HL-60 (cell line): ENCODE data around the gene KDM3B.
"Not testable (repeated sequence)": the region's sequence is repeated elsewhere in the genome, so short reads cannot be mapped to it uniquely, and the experiment has no call there.

Source experiments
- DNase-seq, 2 experiments: peaks; one replicate each; pipeline ENCODE4 v3.0.0-alpha.2; 2010 to 2020; ENCODE audit warnings: low read depth in 1 of 2, low spot score in 1 of 2
- H3K27ac ChIP-seq: fragments of 250-450 bp; sonication (Bioruptor Pico); replicated peaks from 2 replicates; pipeline ENCODE4 v1.5.1; 2020; ENCODE audit warnings: mild to moderate bottlenecking, moderate library complexity
- H3K27me3 ChIP-seq: fragments of 250-450 bp; sonication (Bioruptor Pico); 2 replicates; pipeline ENCODE4 v1.5.1; 2021; ENCODE audit warnings: mild to moderate bottlenecking, moderate library complexity; ENCODE audit not compliant: insufficient read depth, poor library complexity, severe bottlenecking
- H3K4me3 ChIP-seq: replicated peaks from 2 replicates; pipeline ENCODE4 v1.5.1; 2011; ENCODE audit warnings: mild to moderate bottlenecking, control low read depth, low read length; ENCODE audit not compliant: insufficient read depth
- GABPA ChIP-seq: IDR thresholded peaks from 2 replicates; pipeline ENCODE4 v1.6.1; 2012; ENCODE audit warnings: low read depth
- POLR2AphosphoS5 ChIP-seq: IDR thresholded peaks from 2 replicates; pipeline ENCODE4 v1.6.1; 2012; ENCODE audit warnings: low read depth
- SPI1 ChIP-seq: IDR thresholded peaks from 2 replicates; pipeline ENCODE4 v1.6.1; 2012; ENCODE audit warnings: low read depth, mild to moderate bottlenecking, borderline replicate concordance
- TF ChIP-seq, protein P1 (sequence below): IDR thresholded peaks from one replicate; pipeline ENCODE4 v1.5.1; 2011; ENCODE audit warnings: low read length, control low read depth, inconsistent platforms; ENCODE audit not compliant: insufficient read depth
- TF ChIP-seq, protein P2 (sequence below): IDR thresholded peaks from 2 replicates; pipeline ENCODE4 v1.6.1; 2012; ENCODE audit warnings: low read depth; ENCODE audit not compliant: insufficient replicate concordance

Gene KDM3B

DNA sequence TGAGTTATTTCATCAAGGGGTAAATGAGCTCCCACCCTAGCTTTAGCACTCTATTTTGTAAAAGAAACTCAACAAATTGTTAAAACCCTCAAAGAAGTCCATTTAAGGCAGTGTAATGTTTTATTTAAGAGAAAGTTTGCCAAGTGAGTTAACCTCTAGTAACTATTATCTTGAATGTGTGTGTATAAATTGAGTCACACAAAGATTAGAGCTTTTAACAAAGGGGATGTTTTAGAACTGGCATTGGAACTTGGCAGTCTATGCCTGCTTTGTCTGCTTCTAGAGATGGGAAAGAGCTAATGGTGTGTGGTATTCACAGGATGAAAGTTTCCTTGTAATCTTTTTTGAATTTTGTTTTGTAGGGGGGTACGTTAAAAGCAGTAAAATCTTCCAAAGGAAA lies 33.2 kb downstream of the KDM3B start:
- TF ChIP-seq SPI1, result no peak
- no peak for TF ChIP-seq GABPA
- TF ChIP-seq, protein P1, sequence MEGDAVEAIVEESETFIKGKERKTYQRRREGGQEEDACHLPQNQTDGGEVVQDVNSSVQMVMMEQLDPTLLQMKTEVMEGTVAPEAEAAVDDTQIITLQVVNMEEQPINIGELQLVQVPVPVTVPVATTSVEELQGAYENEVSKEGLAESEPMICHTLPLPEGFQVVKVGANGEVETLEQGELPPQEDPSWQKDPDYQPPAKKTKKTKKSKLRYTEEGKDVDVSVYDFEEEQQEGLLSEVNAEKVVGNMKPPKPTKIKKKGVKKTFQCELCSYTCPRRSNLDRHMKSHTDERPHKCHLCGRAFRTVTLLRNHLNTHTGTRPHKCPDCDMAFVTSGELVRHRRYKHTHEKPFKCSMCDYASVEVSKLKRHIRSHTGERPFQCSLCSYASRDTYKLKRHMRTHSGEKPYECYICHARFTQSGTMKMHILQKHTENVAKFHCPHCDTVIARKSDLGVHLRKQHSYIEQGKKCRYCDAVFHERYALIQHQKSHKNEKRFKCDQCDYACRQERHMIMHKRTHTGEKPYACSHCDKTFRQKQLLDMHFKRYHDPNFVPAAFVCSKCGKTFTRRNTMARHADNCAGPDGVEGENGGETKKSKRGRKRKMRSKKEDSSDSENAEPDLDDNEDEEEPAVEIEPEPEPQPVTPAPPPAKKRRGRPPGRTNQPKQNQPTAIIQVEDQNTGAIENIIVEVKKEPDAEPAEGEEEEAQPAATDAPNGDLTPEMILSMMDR, result no peak
- TF ChIP-seq, protein P2, sequence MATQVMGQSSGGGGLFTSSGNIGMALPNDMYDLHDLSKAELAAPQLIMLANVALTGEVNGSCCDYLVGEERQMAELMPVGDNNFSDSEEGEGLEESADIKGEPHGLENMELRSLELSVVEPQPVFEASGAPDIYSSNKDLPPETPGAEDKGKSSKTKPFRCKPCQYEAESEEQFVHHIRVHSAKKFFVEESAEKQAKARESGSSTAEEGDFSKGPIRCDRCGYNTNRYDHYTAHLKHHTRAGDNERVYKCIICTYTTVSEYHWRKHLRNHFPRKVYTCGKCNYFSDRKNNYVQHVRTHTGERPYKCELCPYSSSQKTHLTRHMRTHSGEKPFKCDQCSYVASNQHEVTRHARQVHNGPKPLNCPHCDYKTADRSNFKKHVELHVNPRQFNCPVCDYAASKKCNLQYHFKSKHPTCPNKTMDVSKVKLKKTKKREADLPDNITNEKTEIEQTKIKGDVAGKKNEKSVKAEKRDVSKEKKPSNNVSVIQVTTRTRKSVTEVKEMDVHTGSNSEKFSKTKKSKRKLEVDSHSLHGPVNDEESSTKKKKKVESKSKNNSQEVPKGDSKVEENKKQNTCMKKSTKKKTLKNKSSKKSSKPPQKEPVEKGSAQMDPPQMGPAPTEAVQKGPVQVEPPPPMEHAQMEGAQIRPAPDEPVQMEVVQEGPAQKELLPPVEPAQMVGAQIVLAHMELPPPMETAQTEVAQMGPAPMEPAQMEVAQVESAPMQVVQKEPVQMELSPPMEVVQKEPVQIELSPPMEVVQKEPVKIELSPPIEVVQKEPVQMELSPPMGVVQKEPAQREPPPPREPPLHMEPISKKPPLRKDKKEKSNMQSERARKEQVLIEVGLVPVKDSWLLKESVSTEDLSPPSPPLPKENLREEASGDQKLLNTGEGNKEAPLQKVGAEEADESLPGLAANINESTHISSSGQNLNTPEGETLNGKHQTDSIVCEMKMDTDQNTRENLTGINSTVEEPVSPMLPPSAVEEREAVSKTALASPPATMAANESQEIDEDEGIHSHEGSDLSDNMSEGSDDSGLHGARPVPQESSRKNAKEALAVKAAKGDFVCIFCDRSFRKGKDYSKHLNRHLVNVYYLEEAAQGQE, result no peak
- TF ChIP-seq POLR2AphosphoS5, result no peak
- no peak for DNase-seq
- H3K4me3 ChIP-seq, result no peak overlapping the region
- no peaks in the 10 kb centered on the region for H3K27me3 ChIP-seq
- no peak overlapping the region for H3K27ac ChIP-seq

DNA sequence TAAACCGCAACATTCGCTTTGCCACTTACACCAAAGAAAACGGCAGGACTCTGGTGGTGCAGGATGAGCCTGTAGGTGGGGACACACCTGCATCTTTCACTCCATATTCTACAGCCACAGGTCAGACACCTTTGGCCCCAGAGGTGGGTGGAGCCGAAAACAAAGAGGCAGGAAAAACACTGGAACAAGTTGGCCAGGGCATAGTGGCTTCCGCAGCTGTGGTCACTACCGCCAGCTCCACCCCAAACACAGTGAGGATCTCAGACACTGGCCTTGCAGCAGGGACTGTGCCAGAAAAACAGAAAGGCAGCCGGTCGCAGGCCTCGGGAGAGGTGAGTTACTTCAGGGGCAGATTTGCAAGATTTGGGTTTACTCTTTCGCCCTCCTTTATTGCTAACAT lies 33.8 kb downstream of the KDM3B start:
- no peak for TF ChIP-seq GABPA
- TF ChIP-seq POLR2AphosphoS5, result no peak
- TF ChIP-seq SPI1, result no peak
- TF ChIP-seq, protein P1, result no peak
- TF ChIP-seq, protein P2, result no peak
- Histone ChIP-seq H3K4me3 (no peak overlapping the region), H3K27ac (no peak overlapping the region), H3K27me3 (no peaks in the 10 kb centered on the region)
- DNase-seq, result no peak

DNA sequence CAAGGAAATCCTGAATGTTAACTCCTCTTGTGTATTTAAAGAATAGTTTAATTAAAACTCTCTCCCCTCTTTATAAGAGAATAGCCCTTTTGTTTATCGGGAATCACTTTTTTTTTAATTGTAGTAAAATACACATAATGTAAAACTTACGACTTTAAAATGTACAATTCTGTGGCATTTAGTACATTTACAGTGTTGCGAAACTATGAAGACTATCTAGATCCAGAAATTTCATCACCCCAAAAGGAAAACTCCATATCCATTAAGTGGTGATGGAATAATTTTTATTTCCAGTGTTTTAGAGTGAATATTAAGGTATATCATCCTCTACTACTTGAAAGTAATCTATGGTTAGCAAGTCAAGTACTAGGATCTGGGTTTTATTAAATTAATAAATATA lies 36.8 kb downstream of the KDM3B start:
- TF ChIP-seq, protein P1, result no peak
- no peak for TF ChIP-seq GABPA
- TF ChIP-seq, protein P2, result no peak
- no peak for TF ChIP-seq SPI1
- no peak for TF ChIP-seq POLR2AphosphoS5
- DNase-seq, result no peak
- no peak overlapping the region for H3K27ac ChIP-seq
- no peaks in the 10 kb centered on the region for H3K27me3 ChIP-seq
- H3K4me3 ChIP-seq, result no peak overlapping the region

DNA sequence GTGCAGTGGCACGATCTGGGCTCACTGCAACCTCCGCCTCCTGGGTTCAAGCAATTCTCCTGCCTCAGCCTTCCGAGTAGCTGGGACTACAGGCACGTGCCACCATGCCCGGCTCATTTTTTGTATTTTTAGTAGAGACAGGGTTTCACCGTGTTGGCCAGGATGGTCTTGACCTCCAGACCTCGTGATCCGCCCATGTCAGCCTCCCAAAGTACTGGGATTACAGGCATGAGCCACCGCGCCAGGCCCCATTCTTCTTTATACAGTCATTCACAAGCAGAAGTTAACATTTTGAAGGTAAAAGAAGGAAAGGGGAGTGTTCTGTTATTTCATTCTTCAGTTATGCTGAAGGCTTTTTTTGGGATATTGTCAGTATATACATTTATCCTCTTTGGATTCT lies 37.4 kb downstream of the KDM3B start:
- H3K27ac ChIP-seq, H3K4me3 ChIP-seq, DNase-seq, H3K27me3 ChIP-seq: not testable (repeated sequence)
